HepG2 (cell line): ENCODE results near the gene TYW1.
"Not testable (repeated sequence)": the region's sequence is repeated elsewhere in the genome, so short reads cannot be mapped to it uniquely, and the experiment has no call there.

Experiments used
- ATF6 ChIP-seq: sonication (generic); formaldehyde crosslinking; conservative IDR thresholded peaks from 2 replicates; pipeline ENCODE4 v1.4.0; 2020; ENCODE audit warnings: missing genetic modification reagents
- EED ChIP-seq: sonication (generic); formaldehyde crosslinking; IDR thresholded peaks from 2 replicates; pipeline ENCODE4 v1.5.0; 2020; ENCODE audit warnings: mild to moderate bottlenecking, missing genetic modification reagents
- FOXK2 ChIP-seq: fragments of 450-650 bp; IDR thresholded peaks from 2 replicates; pipeline ENCODE4 v1.6.1; 2016
- GABPA ChIP-seq, 2 experiments: IDR thresholded peaks; 2 replicates each; pipeline ENCODE4 v1.6.1; 2011 to 2016; ENCODE audit warnings: low read depth in 2 of 2, low read length in 1 of 2, missing biosample characterization in 1 of 2, missing genetic modification characterization in 1 of 2
- JUND ChIP-seq: sonication (generic); formaldehyde crosslinking; IDR thresholded peaks from 2 replicates; pipeline ENCODE4 v1.8.0; 2022; ENCODE audit warnings: mild to moderate bottlenecking, missing genetic modification reagents
- KLF13 ChIP-seq: sonication (generic); formaldehyde crosslinking; IDR thresholded peaks from 2 replicates; pipeline ENCODE4 v1.4.0; 2020; ENCODE audit warnings: mild to moderate bottlenecking, missing genetic modification reagents
- PBX3 ChIP-seq: sonication (generic); formaldehyde crosslinking; IDR thresholded peaks from 2 replicates; pipeline ENCODE4 v1.8.1; 2023; ENCODE audit warnings: missing genetic modification reagents, inconsistent platforms, borderline replicate concordance
- POLR2A ChIP-seq, 2 experiments: IDR thresholded peaks; 2 replicates each; pipeline ENCODE4 v1.6.1; 2011; ENCODE audit warnings: low read depth in 2 of 2, low read length in 2 of 2, mild to moderate bottlenecking in 1 of 2, moderate library complexity in 1 of 2; ENCODE audit not compliant: insufficient read depth in 1 of 2
- ZKSCAN8 ChIP-seq: IDR thresholded peaks from 2 replicates; pipeline ENCODE4 v1.6.1; 2016; ENCODE audit warnings: borderline replicate concordance, missing genetic modification reagents, missing compliant biosample characterization
- ZMAT5 ChIP-seq: sonication (generic); formaldehyde crosslinking; IDR thresholded peaks from 2 replicates; pipeline ENCODE4 v1.5.0; 2020; ENCODE audit warnings: mild to moderate bottlenecking, low read depth, missing genetic modification reagents, borderline replicate concordance
- ZNF430 ChIP-seq: sonication (generic); formaldehyde crosslinking; IDR thresholded peaks from 2 replicates; pipeline ENCODE4 v1.9.0; 2021; ENCODE audit warnings: mild to moderate bottlenecking, missing genetic modification reagents
- ZNF777 ChIP-seq: sonication (generic); formaldehyde crosslinking; IDR thresholded peaks from 2 replicates; pipeline ENCODE4 v1.4.0; 2020; ENCODE audit warnings: missing genetic modification reagents

GRCh38 chr7:67233506-67233905 lies 236.9 kb downstream of the TYW1 start:
- not testable (repeated sequence) for TF ChIP-seq ZNF777 (CRISPR knock-in tag); ATF6 (CRISPR knock-in tag); FOXK2; ZMAT5 (CRISPR knock-in tag); KLF13 (CRISPR knock-in tag); GABPA (IDR thresholded peaks at IDR 0.05; ENCODE audit: low read depth, low read length); GABPA (CRISPR knock-in tag; IDR thresholded peaks at IDR 0.05; ENCODE audit: low read depth); POLR2A (IDR thresholded peaks at IDR 0.05; ENCODE audit: insufficient read depth in 1 of 2, low read depth in 2 of 2, low read length in 2 of 2); EED (CRISPR knock-in tag); ZNF430; PBX3 (CRISPR knock-in tag); ZKSCAN8; JUND (CRISPR knock-in tag)
